Endothelial cell of umbilical vein (primary cell): ENCODE data around the gene ATG7. TPM values are rescaled to one million over a fixed set of nuclear protein-coding genes. Genes with fewer than 3 reads are reported as not detected.

Source experiments
- BruUV-seq: library from RNA; stranded (reverse); fragments of 400-500 nt; replicated peaks from 2 replicates; lab custom pipeline; 2021; lab: Mats Ljungman, UMichigan
- CTCF ChIA-PET: fragments of 300-600, 350-600 bp; sonication (Branson Sonifier 250); formaldehyde crosslinking; loops from one replicate; lab custom pipeline; 2021; ENCODE audit warnings: antibody characterized with exemption, inconsistent platforms; lab: Charles Lee
- POLR2A ChIA-PET: fragments of 300-600, 350-600 bp; sonication (Branson Sonifier 250); formaldehyde crosslinking; loops from one replicate; lab custom pipeline; 2021; ENCODE audit warnings: antibody characterized with exemption, inconsistent platforms; lab: Charles Lee
- DNase-seq: peaks from one replicate; pipeline ENCODE4 v3.0.0-alpha.2; 2011; ENCODE audit warnings: low read depth, low spot score
- FAIRE-seq: peaks from 2 replicates; lab custom pipeline; 2011; peaks lifted over from hg19 to GRCh38; lab: Jason Lieb, UNC
- H2AFZ ChIP-seq: 2 replicates; pipeline ENCODE4 v1.6.0; 2012; ENCODE audit warnings: low read depth, low read length, control low read depth, inconsistent platforms
- H3K27ac ChIP-seq: 2 replicates; pipeline ENCODE4 v1.5.1; 2011; ENCODE audit warnings: low read depth, mild to moderate bottlenecking, control low read depth, low read length, moderate library complexity; ENCODE audit not compliant: insufficient read depth
- H3K27me3 ChIP-seq, 2 experiments: 2 replicates each; pipeline versions ENCODE4 v1.6.0 to v1.6.1; 2011; ENCODE audit warnings: low read length in 2 of 2, mixed read lengths in 1 of 2; ENCODE audit not compliant: control insufficient read depth in 2 of 2, insufficient read depth in 2 of 2
- H3K36me3 ChIP-seq, 2 experiments: 2 replicates in 1 of 2; 3 replicates in 1 of 2; pipeline ENCODE4 v1.5.1; 2011; ENCODE audit warnings: low read length in 2 of 2, mild to moderate bottlenecking in 1 of 2, moderate library complexity in 1 of 2; ENCODE audit not compliant: control insufficient read depth in 2 of 2, insufficient read depth in 2 of 2; ENCODE audit errors: extremely low read depth in 1 of 2
- H3K4me1 ChIP-seq: 3 replicates; pipeline ENCODE4 v1.5.1; 2011; ENCODE audit warnings: mild to moderate bottlenecking, low read length; ENCODE audit not compliant: control insufficient read depth, insufficient read depth; ENCODE audit errors: extremely low read depth
- H3K4me2 ChIP-seq: 2 replicates; pipeline ENCODE4 v1.6.1; 2011; ENCODE audit warnings: low read length, control low read depth, mixed read lengths; ENCODE audit not compliant: insufficient read depth
- H3K4me3 ChIP-seq, 3 experiments: fragments of 200-600 bp in 1 of 3; sonication (generic), shearing (Covaris generic) in 1 of 3; replicated peaks in 1 of 3; 2 replicates each; pipeline ENCODE4 v1.5.1; 2011 to 2016; ENCODE audit warnings: control low read depth in 3 of 3, low read length in 3 of 3, mild to moderate bottlenecking in 2 of 3, inconsistent platforms in 1 of 3, low read depth in 1 of 3, moderate library complexity in 1 of 3; ENCODE audit not compliant: insufficient read depth in 1 of 3
- H3K79me2 ChIP-seq: 2 replicates; pipeline ENCODE4 v1.6.0; 2012; ENCODE audit warnings: low read length, inconsistent platforms; ENCODE audit not compliant: control insufficient read depth, insufficient read depth
- H3K9ac ChIP-seq: replicated peaks from 2 replicates; pipeline ENCODE3; 2011; ENCODE audit warnings: low read length, control low read depth; ENCODE audit not compliant: insufficient read depth; ENCODE audit errors: extremely low read depth
- H3K9me1 ChIP-seq: replicated peaks from 3 replicates; pipeline ENCODE4 v1.6.0; 2011; ENCODE audit warnings: mild to moderate bottlenecking, low read length; ENCODE audit not compliant: control insufficient read depth, insufficient read depth; ENCODE audit errors: extremely low read depth
- H3K9me3 ChIP-seq: replicated peaks from 2 replicates; pipeline ENCODE4 v1.5.1; 2012; ENCODE audit warnings: low read length, inconsistent platforms; ENCODE audit not compliant: control insufficient read depth, insufficient read depth
- H4K20me1 ChIP-seq: replicated peaks from 2 replicates; pipeline ENCODE3; 2011; ENCODE audit warnings: mild to moderate bottlenecking, low read length; ENCODE audit not compliant: control insufficient read depth, insufficient read depth; ENCODE audit errors: extremely low read depth
- EZH2 ChIP-seq: IDR thresholded peaks from 2 replicates; pipeline ENCODE4 v1.6.1; 2012; ENCODE audit warnings: borderline replicate concordance, low read depth, mild to moderate bottlenecking, moderate library complexity, low read length, inconsistent platforms; ENCODE audit not compliant: severe bottlenecking
- FOS ChIP-seq: IDR thresholded peaks from 2 replicates; pipeline ENCODE4 v1.6.1; 2011; ENCODE audit warnings: mild to moderate bottlenecking, low read length, moderate library complexity, borderline replicate concordance; ENCODE audit not compliant: insufficient read depth
- GATA2 ChIP-seq: IDR thresholded peaks from 2 replicates; pipeline ENCODE4 v1.7.0; 2011; ENCODE audit warnings: low read depth, mild to moderate bottlenecking, moderate library complexity, mixed read lengths, low read length; ENCODE audit not compliant: insufficient read length, insufficient read depth
- JUN ChIP-seq: IDR thresholded peaks from 2 replicates; pipeline ENCODE4 v1.6.1; 2011; ENCODE audit warnings: borderline replicate concordance, low read depth; ENCODE audit not compliant: insufficient read length, insufficient read depth
- MYC ChIP-seq: IDR thresholded peaks from one replicate; pipeline ENCODE4 v1.6.1; 2011; ENCODE audit warnings: mild to moderate bottlenecking, low read depth, low read length
- POLR2A ChIP-seq: IDR thresholded peaks from 2 replicates; pipeline ENCODE4 v1.6.1; 2012; ENCODE audit warnings: low read depth, mild to moderate bottlenecking, control low read depth, low read length
- POLR2AphosphoS5 ChIP-seq: IDR thresholded peaks from 2 replicates; pipeline ENCODE4 v1.6.1; 2012; ENCODE audit warnings: low read depth, mild to moderate bottlenecking, control low read depth, low read length, moderate library complexity; ENCODE audit not compliant: insufficient read depth
- dilution Hi-C: fragments of 300-500 bp; cut with MboI; formaldehyde crosslinking; loops from one replicate; pipeline ENCODE4 v1.15.0; 2019; ENCODE audit warnings: low sequenced_read_pairs; ENCODE audit not compliant: extremely low pct_ligation_motif_present
- intact Hi-C: fragments of 100-400 bp; cut with micrococcal nuclease; formaldehyde crosslinking; loops from one replicate; pipeline ENCODE4 v1.10.0; 2022
- polyA plus RNA-seq, 4 experiments: library from polyadenylated mRNA; depleted of rRNA in 3 of 4; stranded (reverse) in 3 of 4; unstranded in 1 of 4; fragments of >200 nt; gene quantifications; 2 replicates each; pipeline versions ENCODE4 v1.2.1 to v1.2.3, GENCODE V29; 2011 to 2012; ENCODE audit warnings: missing spikeins in 1 of 4
- total RNA-seq: library from RNA; stranded (reverse); gene quantifications from 2 replicates; pipeline ENCODE4 v1.2.3, GENCODE V29; 2021
- TF ChIP-seq, protein P1 (sequence below): IDR thresholded peaks from 2 replicates; pipeline ENCODE4 v1.6.1; 2011; ENCODE audit not compliant: insufficient read depth, insufficient read length
- TF ChIP-seq, protein P2 (sequence below), 2 donors: IDR thresholded peaks; 1 replicate in 1 of 2; 2 replicates in 1 of 2; pipeline ENCODE4 v1.5.1; 2011; ENCODE audit warnings: low read length in 2 of 2, mild to moderate bottlenecking in 2 of 2, moderate library complexity in 2 of 2, control low read depth in 1 of 2, inconsistent platforms in 1 of 2, low read depth in 1 of 2; ENCODE audit not compliant: insufficient read depth in 1 of 2; ENCODE audit errors: extremely low read depth in 1 of 2

ATG7 gene
- total and polyA plus RNA-seq, 2 donors (not counting 3 experiments of a cell fraction or from before 2014, with no cell fraction given): 30.8 to 48.3 TPM

DNA sequence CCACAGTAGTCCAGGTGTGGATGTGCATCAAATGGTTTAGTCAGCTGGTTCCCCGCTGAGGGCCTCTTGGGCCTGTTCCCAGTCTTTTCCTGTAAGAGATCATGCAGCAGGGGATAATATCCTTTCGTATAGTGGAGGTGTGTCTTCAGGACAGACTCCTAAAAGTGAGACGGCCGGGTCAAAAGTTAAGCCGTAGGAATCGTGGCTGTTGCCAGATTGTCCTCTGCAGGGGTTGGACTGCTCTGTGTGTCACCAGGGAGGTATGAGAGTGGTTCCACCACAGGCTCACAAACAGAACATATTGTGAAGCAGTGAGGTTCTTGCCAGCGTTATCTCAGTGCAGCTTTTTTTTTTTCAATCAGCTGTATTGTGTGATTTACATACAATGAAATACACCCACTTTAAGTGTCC is 276.5 kb downstream of the ATG7 start:
- Histone ChIP-seq H2AFZ (no peak overlapping the region), H3K36me3 (peaks cover 0 to 4% of the 10 kb centered on the region in 2 experiments), H4K20me1 (no peaks in the 10 kb centered on the region), H3K9me1 (no peaks in the 10 kb centered on the region), H3K4me2 (peak overlapping the region; percentile 39), H3K27ac (peak overlapping the region; percentile 39), H3K4me3 (no peak overlapping the region), H3K9ac (no peak overlapping the region), H3K9me3 (no peaks in the 10 kb centered on the region), H3K27me3 (no peaks in the 10 kb centered on the region), H3K79me2 (no peaks in the 10 kb centered on the region), H3K4me1 (peaks cover 16% of the 10 kb centered on the region)
- no peak for TF ChIP-seq MYC
- TF ChIP-seq FOS: no peak
- TF ChIP-seq, protein P1, sequence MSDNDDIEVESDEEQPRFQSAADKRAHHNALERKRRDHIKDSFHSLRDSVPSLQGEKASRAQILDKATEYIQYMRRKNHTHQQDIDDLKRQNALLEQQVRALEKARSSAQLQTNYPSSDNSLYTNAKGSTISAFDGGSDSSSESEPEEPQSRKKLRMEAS: no peak
- no peak for TF ChIP-seq JUN
- no peak for TF ChIP-seq EZH2
- TF ChIP-seq POLR2A: no peak
- TF ChIP-seq GATA2: no peak
- TF ChIP-seq, protein P2, sequence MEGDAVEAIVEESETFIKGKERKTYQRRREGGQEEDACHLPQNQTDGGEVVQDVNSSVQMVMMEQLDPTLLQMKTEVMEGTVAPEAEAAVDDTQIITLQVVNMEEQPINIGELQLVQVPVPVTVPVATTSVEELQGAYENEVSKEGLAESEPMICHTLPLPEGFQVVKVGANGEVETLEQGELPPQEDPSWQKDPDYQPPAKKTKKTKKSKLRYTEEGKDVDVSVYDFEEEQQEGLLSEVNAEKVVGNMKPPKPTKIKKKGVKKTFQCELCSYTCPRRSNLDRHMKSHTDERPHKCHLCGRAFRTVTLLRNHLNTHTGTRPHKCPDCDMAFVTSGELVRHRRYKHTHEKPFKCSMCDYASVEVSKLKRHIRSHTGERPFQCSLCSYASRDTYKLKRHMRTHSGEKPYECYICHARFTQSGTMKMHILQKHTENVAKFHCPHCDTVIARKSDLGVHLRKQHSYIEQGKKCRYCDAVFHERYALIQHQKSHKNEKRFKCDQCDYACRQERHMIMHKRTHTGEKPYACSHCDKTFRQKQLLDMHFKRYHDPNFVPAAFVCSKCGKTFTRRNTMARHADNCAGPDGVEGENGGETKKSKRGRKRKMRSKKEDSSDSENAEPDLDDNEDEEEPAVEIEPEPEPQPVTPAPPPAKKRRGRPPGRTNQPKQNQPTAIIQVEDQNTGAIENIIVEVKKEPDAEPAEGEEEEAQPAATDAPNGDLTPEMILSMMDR (IDR thresholded peaks at IDR 0.05; ENCODE audit: extremely low read depth in 1 of 2, insufficient read depth in 1 of 2, low read depth in 1 of 2, low read length in 2 of 2): no peak
- TF ChIP-seq POLR2AphosphoS5: no peak
- DNase-seq (peak; percentile 85), FAIRE-seq (peak; percentile 80)
- intact Hi-C loops (loop anchor here (1.0 to 2.0 kb wide), 4 partner anchors 34 to 169 kb away; no protein-coding TSS in a partner anchor), dilution Hi-C loops (no loop called here)
- POLR2A ChIA-PET: no interaction called here
- CTCF ChIA-PET: no interaction called here
- no TSS peak for BruUV-seq
